ENCODE measurements around the gene SHISA9. TPM values are rescaled to one million over a fixed set of nuclear protein-coding genes. Genes with fewer than 3 reads are reported as not detected.

Gene SHISA9
- total and polyA plus RNA-seq, 7 donors, result under 0.01 to 8.6 (median 3.1) TPM

DNA sequence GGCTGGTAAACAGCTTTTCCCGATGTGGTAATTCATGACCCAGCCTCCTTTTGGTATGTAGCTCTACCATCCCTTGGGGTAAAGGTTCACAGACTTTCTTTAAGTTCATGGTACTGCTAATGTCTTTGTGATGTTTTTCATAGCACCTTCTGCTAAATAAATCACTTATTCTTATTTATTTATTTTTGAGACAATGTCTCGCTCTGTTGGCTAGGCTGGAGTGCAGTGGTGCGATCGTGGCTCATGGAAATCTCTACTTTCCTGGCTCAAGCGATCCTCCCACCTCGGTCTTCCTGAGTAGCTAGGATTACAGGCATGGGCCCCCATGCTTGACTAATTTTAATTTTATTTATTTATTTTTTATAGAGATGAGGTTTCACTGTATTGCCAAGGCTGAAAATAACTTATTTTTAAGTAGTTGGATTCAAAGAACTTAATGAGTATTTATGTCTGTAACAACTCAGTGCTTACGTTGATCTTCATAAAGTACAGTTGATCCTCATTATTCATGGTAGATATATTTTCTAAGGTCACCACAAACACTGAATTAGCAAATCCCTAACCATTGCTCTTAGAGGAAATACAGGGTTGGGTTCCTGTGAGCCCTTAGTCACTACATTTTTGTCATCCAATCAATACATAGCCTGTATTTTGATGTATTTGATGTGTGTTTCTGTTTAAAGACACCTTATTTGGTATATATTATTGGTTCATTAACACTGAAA, 97.1 kb downstream of the SHISA9 start:
- Histone ChIP-seq H3K36me3 (no peaks in the 10 kb centered on the region), H3K27ac (no peak overlapping the region), H3K4me1 (no peaks in the 10 kb centered on the region), H3K4me3 (no peak overlapping the region), H3K27me3 (peaks cover 0 to 6% (median 0%) of the 10 kb centered on the region in 3 donors), H3K9me3 (no peaks in the 10 kb centered on the region)
- WGBS, 2 donors, result 84 to 88% methylated on average over 7 of the region's 7 CpGs
- DNase-seq, result no peak
- TF ChIP-seq, protein P1, sequence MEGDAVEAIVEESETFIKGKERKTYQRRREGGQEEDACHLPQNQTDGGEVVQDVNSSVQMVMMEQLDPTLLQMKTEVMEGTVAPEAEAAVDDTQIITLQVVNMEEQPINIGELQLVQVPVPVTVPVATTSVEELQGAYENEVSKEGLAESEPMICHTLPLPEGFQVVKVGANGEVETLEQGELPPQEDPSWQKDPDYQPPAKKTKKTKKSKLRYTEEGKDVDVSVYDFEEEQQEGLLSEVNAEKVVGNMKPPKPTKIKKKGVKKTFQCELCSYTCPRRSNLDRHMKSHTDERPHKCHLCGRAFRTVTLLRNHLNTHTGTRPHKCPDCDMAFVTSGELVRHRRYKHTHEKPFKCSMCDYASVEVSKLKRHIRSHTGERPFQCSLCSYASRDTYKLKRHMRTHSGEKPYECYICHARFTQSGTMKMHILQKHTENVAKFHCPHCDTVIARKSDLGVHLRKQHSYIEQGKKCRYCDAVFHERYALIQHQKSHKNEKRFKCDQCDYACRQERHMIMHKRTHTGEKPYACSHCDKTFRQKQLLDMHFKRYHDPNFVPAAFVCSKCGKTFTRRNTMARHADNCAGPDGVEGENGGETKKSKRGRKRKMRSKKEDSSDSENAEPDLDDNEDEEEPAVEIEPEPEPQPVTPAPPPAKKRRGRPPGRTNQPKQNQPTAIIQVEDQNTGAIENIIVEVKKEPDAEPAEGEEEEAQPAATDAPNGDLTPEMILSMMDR (IDR thresholded peaks at IDR 0.05), result no peak
- no peak for TF ChIP-seq POLR2AphosphoS5 (IDR thresholded peaks at IDR 0.05)
- no peak for TF ChIP-seq POLR2A (IDR thresholded peaks at IDR 0.05)
- TF ChIP-seq EP300 (IDR thresholded peaks at IDR 0.05), result no peak
- intact Hi-C loops (cut with DNase I), result no loop called here

DNA sequence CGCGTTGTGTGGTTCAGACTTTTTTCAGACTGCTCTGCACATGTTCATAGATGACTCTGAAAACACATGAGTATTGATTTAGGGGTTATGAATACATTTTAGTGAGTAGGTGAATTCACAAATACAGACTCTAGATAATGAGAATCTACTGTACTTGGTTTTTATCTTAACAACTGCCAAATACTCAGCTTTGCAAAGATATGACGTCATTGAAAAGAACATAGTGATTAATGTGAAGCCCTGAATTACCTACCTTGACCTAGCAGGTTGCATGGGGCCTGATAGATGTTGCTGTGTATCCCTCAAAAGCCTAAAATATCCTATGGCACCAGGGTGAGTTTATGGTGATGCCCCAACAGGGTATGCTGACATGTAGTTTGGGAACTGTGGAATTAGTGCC, 98.0 kb downstream of the SHISA9 start:
- intact Hi-C loops (cut with DNase I), result no loop called here
- no peaks in the 10 kb centered on the region for H3K36me3 ChIP-seq
- H3K4me3 ChIP-seq, result no peak overlapping the region
- 84 to 94% methylated on average over 3 of the region's 3 CpGs for WGBS, 2 donors
- H3K27me3 ChIP-seq, result peaks cover 0 to 6% (median 0%) of the 10 kb centered on the region in 3 donors
- TF ChIP-seq POLR2A (IDR thresholded peaks at IDR 0.05), result no peak
- TF ChIP-seq, protein P1 (IDR thresholded peaks at IDR 0.05), result no peak
- TF ChIP-seq EP300 (IDR thresholded peaks at IDR 0.05), result no peak
- TF ChIP-seq POLR2AphosphoS5 (IDR thresholded peaks at IDR 0.05), result no peak
- no peak overlapping the region for H3K27ac ChIP-seq
- no peaks in the 10 kb centered on the region for H3K9me3 ChIP-seq
- DNase-seq, result no peak
- H3K4me1 ChIP-seq, result no peaks in the 10 kb centered on the region

DNA sequence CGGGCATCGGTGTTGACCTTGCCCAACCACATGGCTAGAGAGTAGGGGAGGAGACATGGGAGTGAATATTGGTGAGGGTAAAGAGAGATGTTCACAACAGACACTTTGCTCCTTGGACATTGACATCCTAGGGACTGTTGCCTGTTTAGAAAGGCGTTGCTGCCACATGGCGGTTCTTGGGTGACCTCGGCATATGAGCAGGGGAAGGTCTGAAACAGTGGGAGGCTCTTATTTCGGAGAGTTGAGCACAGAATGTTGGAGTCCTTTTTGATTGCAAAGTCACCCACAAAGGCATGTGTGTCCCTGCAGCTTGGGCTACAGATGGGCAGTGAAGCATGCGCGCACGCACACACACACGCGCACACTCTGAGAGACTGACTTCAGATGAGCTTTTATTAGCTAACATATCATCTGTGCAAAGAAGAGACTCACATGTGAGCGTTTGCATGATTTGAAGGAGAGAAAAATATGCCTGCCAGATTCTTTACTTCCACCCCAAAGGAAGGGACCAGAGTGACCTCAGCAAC, 104.4 kb downstream of the SHISA9 start:
- 82 to 83% methylated on average over 12 of the region's 12 CpGs for WGBS, 2 donors
- no peak overlapping the region for H3K27ac ChIP-seq
- DNase-seq, result no peak
- no peaks in the 10 kb centered on the region for H3K27me3 ChIP-seq
- no peaks in the 10 kb centered on the region for H3K4me1 ChIP-seq
- intact Hi-C loops (cut with DNase I), result no loop called here
- H3K9me3 ChIP-seq, result peaks cover 0 to 6% (median 0%) of the 10 kb centered on the region in 4 donors
- no peak overlapping the region for H3K4me3 ChIP-seq
- TF ChIP-seq POLR2AphosphoS5 (IDR thresholded peaks at IDR 0.05) (no peak), POLR2A (IDR thresholded peaks at IDR 0.05) (no peak), EP300 (IDR thresholded peaks at IDR 0.05) (no peak)
- TF ChIP-seq, protein P1 (IDR thresholded peaks at IDR 0.05), result no peak
- H3K36me3 ChIP-seq, result no peaks in the 10 kb centered on the region

DNA sequence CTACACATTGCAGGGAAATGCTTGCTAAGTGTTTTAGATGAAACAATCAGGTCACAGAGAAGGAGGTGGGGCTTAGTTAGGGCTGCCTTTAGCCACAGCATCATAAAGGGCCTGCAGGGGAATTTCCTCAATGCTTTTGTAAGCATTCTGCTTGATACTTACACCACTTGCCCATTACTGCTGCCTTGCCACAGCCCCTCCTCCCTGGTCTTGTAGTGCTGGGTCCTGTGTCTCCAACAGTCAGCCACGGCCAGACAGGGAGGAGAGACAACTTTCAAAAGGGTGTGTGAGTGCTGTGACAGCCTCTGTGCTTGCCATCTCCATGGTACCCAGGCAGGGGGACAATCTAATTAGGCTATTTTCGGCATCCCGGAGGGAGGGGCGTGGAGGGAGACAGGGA, 111.2 kb downstream of the SHISA9 start:
- Histone ChIP-seq H3K4me3 (no peak overlapping the region), H3K4me1 (no peaks in the 10 kb centered on the region), H3K36me3 (no peaks in the 10 kb centered on the region), H3K27ac (no peak overlapping the region), H3K27me3 (no peaks in the 10 kb centered on the region), H3K9me3 (peaks cover 0 to 6% (median 0%) of the 10 kb centered on the region in 4 donors)
- intact Hi-C loops (cut with DNase I), result no loop called here
- no peak for DNase-seq
- 31 to 49% methylated on average over 4 of the region's 4 CpGs for WGBS, 2 donors
- no peak for TF ChIP-seq EP300 (IDR thresholded peaks at IDR 0.05)
- no peak for TF ChIP-seq POLR2A (IDR thresholded peaks at IDR 0.05)
- TF ChIP-seq, protein P1 (IDR thresholded peaks at IDR 0.05), result no peak
- no peak for TF ChIP-seq POLR2AphosphoS5 (IDR thresholded peaks at IDR 0.05)
